GDM1 (cell line): ENCODE results near the gene ALDOA.

Experiments used
- DNase-seq: peaks from one replicate; lab custom pipeline; 2025; lab: John Stamatoyannopoulos, UW

Gene ALDOA

DNA sequence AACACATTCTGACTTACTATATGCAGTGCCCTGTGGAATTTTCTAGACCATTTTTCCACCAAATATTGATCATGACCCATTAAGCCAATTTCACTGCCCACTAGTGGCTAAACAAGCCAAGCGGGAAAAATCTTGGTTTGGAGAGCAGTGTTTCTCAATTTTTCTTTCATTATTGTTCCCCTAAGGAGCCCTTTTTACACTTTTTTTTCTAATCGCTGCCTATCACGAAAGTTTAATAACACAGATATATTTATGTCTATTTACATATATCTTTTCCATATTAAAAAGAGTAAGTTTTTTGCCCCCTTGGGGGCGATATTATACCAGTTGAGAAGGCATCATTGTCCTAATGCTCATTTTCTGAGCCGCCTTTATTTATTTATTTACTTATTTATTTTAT, 23.7 kb upstream of the ALDOA start:
- DNase-seq: no peak

DNA sequence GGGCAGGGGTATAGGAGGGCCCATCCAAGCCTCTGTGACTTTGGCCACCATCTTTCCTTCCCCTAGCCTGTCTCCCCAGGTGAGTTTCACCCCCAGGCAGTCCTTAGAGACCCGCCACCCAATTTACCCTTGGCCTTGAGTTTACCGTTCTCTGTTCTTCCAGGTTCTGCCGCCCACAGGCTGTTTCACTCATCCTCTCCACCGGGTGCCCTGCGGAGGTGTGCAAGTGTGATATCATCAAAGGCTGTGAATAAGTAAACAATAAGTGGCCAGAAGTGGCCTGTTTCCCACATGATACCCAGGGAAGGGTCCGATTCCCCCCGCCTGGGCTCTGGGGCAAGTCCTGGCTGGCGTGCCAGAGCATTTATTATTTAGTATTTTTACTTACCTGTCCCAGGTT, 19.4 kb upstream of the ALDOA start:
- DNase-seq: no peak

DNA sequence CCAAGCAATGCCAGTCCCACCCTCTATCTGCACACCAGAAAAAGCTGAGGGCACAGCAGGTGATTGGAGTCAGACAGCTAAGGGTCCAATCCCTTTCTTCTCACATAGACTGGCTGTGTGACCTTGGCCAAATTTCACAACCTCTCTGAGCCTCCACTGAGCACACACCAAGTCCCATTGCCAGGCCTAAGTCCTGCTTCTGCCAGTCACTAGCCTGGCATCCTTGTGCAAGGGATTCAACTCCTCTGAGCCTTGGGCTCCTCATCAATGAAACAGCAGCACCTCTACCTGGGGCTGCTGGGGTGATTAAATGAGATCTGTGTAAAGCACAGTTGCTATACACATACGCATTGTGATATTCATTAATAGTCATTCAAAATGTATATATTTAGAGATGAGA, 19.0 kb upstream of the ALDOA start:
- DNase-seq: no peak

DNA sequence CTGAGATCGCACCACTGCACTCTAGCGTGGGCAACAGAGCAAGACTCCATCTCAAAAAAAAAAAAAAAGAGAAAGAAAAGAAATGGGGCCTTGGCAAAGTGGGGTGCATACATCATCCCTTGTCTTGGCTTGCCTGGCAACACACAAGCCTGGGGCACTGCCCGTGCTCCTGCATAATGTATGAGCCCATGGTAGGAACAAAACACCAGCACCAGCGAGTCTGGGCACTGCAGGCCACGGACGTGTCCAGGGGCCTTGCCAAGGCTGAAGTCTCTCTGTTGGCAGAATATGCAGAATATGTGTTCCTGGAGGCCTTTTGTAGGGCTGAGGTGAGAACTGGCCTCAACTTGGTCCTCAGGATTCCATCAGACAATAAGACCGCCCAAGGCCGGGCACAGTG, 15.7 kb upstream of the ALDOA start:
- no peak for DNase-seq

DNA sequence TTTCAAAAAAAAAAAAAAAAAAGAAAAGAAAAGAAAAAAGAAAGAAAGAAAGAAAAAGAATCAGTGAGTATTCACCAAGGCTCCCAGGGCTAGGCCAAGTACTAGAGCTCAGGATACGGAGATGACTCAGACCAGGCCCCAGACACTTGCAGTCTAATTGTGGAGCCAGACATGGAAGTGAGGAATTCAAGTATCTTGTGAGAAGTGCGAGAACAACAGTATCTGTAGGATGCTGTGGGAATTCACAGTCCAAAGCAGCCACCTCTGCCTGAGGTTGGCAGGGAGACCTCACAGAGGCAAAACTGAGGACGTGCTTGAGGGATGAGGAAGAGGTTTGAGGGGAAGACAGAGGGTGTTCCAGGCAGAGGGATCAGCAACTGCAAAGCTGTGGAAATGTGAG, 14.0 kb upstream of the ALDOA start:
- no peak for DNase-seq

DNA sequence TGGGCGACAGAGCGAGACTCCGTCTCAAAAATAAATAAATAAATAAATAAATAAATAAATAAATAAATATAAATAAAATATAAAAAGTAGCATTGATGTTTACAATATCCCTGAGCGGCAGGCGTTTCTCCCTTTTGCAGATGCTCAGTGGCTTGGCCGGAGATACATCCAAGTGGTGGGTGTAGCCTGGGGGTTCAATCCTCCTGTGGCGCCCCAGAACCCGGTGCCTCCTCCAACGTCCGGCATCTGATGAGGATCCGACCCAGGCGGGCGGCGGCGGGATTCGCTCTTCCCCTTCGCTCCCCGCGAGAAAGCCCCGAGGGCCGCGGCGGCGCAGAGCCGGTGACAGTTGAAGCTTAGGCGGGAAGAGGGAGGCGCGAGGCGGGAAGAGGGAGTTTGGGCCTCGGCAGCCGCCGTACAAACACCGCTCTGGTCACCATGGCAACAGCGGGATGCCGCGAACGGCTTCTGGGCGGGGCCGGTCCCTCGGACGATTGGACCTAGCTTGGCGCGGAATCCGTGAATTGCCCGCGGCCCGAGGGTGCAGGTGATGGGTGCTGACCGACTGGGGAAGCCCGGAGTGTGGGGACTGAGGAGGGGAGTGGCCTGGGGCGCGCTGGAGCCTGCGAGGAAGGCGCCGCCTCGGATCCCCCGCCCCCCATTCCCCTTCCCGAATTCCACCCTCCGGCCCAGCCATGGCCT, 12.7 kb upstream of the ALDOA start:
- DNase-seq: peak; percentile 86

DNA sequence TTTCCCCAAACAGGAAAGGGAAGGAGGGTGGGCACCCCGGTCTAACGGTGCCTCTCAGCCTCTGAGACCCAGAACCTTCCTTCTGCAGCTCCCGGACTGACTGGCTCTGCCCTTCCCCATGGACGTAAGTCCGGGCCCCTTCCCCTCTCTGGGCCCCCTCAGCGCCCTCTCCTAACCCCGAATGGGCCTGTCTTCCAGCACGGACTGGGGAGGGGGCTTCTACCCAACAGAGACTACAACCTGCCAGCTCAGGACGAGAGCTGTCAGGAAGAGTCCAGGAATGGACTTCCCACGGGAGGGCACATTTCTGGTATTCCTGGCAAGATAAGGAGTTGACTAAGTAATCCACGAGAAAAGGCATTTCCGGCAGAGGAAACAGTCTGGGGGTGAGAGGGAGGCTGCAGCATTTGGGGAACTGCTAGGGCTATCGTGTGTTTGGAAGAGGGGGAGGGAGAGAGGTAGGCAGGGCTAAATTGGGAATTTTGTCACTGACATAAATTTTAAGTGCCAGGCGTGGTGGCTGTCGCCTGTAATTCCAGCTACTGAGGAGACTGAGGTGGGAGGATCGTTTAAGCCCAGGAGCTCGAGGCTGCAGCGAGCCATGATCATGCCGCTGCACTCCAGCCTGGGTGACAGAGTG, 12.1 kb upstream of the ALDOA start:
- DNase-seq: no peak

DNA sequence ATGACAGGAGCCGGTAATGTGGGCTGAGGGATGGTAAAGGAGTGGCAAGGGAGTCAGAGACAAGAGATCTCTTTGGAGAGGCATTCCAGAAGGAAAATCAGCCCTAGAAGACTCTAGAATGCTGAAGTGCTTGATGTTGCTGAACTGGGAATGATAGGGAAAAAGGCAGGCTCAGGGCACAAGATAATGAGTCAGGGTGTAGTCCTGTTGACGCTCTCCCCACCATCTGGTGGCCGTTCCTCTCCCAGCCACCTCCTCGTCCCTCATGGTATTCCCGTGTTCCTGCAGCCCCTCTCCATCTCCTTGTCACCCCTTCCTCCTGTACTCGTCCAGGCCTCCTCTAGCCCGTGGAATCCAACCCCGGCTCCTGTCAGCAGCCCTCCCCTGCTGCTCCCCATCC, 11.1 kb upstream of the ALDOA start:
- no peak for DNase-seq

DNA sequence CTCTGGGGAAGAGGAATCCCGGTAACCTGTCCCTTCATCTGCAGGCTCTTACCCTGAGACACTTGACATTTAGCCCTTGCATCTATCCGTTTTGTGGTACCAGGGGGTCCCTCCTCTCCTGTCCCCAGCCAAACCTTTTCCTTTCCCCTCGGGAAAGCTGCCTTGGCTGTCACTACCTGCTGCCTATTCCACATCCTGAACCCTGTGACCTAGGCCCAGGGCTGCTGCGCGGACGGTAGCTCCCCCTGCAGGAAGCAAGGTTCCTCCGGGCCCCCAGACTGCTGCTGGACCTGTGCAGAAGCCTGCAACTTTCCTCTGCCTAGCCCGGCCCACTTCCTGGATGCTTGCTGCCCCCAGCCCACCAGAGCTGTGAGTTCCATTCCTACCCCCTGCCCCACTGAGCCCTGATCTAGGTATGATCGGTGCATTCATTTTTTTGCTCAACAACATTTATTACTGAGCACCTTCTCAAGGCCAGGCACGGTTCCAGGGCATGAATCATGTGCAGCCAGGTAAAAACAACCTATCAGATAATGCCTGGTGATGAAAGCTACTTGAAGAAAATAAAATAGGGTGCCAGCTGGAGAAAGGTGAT, 10.5 kb upstream of the ALDOA start:
- peak; percentile 28 for DNase-seq

DNA sequence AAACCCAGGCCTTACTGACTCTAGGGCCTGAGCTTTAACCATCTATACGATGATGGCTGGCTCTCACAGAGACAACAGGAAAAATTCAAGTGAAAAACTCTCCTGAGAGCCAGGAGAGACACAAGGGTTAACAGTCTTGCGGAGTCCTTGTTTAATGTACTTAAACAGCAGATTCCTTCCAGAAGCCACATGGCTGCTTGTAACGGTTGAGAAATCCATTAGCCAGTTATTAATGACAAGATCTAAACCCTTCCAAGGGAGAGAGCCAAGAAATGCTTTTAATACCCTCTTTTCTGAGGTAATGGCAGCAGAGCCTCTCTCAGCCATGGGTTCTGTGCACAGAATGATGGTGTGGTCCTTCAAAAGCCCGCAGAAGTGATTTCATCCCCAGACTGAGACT, 5.2 kb upstream of the ALDOA start:
- no peak for DNase-seq

DNA sequence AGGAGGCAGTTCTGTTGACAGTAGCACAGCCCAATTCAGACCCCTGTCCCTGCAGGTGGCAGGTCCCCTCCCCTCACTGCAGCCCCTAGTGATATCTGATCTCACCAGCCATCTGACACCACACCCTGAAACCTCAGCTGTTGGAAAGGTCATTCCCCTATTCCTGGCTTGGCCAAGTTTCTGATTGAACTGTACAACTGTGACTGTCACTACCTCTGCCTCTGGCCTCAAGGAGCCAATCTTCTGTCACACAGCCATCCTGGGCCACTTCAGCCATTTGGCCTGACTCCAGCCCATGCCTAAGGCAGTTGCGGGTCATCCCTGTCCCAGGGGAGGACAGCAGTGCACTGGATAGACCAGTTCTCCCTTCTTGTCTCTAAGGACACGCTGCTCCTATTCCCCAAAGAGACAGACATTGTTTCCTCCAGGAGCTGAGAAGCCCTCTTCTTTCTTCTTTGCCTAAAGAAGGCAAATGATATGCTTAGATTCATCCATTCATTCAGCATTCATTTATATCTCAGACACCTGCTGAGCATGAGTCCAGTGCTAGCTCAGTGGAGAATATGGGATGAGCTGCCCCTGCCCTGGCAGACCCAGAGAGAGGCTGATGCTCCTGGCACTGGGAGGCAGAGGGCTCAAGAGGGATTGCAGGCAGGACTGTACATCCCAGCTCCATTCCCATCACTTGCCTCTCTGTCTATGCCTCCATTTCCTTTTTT, 4.6 kb upstream of the ALDOA start:
- DNase-seq: no peak

DNA sequence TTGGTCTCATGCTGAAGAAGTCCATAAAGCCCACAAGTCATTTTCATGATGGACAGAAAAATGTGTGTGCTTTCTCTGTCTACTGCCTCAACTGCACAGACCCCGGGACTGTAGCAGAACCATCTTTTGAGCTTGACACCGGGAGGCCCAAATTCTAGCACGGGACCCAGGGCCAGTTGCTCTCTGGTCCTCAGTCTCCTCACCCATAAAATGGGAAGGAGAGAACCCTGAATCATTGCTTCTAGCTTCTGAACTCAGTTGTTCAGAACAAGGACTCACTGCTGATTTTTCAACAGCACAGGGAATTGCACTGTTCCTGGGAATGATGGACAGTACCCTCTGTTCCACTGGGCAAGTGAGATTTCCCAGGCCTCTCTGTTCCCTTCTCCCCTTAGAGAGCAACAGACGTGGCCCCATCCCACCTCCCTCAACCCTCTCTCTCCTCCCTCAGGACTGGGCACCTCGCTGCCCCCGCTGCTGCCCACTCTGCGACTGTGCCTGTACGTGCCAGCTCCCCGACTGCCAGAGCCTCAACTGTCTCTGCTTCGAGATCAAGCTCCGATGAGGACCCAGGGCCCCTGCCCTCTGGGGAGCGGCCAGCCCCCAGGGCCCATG, 2.2 kb upstream of the ALDOA start:
- DNase-seq: no peak

DNA sequence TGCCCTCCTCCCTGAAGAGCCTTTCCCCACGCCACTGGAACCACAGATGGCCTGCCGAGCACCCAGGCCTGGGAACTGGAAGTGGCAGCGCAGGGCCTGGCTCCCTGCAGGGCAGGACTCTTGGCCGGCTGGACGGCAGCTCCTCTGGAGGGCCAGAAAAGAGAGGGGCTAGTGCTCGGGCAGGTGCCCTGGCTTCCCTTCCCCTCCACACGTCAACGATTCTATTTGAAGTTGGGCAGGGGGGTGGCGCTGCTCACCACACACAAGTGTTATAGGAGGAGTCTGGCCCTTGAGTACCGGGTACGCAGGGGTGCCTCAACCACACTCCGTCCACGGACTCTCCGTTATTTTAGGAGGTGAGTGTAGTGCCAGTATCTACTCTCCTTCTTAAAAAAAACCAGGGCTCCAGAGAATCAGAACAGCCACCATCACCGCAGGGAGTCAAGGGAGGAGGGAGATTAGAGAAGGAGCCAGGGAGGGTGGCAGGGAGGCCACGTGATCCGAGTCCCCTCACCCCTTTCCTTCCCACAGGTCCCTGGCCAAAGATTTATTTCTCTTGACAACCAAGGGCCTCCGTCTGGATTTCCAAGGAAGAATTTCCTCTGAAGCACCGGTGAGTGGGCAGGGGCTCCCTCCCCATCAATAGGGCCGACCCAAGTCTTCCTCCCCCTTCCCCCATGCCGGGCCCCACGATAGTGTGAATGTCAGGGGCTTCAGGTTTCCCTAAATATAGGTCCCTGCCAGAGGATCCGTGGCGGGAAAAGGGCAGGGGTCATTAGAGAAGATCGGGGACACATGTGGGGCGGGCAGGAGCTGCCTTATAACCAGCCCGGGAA, 1.4 kb upstream of the ALDOA start:
- DNase-seq: peak; percentile 69

DNA sequence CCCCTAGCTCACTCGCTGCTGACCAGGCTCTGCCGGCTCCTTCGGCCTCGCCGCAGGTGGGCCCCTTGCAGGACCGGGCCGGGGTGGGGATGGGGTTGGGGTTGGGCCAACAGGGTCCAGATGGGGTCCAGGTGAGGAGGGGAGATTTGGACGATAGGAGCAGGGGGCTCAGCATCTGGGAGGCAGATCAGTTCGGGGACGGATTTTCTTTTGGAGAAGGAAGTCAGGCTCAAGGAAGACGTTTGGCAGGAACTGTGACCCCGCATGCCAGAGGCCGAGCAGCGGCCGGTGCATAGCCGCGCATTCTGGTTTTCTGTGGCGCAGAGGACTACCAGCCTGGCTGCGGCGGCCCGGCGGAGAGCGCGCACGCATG, 845 bp upstream of the ALDOA start:
- DNase-seq: no peak

DNA sequence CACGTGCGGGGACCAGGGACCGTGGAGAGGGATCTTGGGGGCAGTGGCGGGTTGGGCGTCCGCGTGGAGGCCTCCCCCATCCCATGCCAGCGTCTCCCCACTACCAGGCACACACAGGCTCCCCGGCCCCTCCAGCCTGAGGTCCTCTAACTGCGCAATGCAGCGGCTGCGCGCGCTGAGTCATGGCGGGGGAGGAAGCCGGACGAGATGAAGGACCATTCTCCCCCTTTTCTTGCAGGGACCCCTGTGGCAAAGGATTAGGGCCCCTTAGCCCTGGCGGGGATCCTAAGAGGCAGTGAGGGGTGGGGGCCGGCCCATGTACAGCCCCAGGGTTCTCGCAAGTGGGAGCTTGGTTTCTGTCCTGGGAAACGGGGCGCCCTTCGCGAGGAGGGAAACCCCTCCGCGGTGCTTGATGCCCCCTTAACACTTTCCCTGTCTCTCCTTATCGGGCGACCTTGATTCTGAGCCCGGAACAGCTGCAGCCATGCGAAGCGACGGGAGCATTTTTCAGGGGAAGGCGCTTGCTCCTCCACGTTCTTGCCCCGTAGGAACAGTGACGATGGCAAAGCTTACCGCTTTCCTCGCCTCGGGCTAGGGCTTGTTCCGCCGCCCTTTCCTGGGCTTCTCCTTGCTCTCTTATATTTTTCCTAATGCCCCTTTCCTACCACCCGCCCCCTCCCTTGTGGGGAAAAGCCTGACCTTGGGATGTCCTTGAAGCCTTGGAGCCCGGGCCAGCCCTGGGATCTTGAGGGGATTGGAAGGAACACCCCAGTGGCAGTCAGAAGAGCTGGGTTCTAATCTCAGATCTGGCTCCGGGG, 592 bp downstream of the ALDOA start:
- DNase-seq: no peak

DNA sequence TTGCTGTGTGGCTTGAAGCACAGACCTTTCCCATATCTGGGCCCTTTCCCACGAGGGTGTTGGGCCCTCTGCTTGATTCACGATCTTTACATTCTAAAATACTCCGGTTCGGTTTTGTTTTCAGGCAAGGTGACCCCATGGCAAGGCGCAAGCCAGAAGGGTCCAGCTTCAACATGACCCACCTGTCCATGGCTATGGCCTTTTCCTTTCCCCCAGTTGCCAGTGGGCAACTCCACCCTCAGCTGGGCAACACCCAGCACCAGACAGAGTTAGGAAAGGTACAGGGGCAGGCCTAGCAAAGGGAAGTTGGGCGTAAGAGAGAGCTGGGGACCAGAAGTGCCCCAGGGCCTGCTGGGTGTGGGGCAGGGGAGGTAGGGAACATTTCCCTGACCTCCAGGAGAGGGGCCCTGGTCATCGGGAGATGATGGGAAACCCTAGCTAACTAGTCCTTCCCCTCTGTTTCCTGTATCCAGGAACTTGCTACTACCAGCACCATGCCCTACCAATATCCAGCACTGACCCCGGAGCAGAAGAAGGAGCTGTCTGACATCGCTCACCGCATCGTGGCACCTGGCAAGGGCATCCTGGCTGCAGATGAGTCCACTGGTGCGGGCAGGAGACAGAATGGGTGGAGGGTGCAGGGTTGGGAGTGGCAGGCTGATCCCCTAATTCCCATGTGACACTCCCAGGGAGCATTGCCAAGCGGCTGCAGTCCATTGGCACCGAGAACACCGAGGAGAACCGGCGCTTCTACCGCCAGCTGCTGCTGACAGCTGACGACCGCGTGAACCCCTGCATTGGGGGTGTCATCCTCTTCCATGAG, 1.4 kb downstream of the ALDOA start:
- no peak for DNase-seq

DNA sequence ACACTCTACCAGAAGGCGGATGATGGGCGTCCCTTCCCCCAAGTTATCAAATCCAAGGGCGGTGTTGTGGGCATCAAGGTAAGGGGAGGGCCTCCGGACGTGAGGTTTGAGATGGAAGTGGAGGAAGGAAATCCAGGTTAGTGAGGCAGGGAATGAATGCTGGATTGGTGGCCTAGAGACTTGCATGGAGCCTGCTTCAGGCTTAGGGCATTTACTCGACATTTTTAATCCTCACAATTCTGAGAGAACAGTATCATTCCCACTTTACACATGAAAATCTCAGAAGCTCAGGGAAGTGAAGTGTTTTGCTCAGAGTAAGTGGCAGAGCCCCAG, 2.0 kb downstream of the ALDOA start:
- DNase-seq: no peak

DNA sequence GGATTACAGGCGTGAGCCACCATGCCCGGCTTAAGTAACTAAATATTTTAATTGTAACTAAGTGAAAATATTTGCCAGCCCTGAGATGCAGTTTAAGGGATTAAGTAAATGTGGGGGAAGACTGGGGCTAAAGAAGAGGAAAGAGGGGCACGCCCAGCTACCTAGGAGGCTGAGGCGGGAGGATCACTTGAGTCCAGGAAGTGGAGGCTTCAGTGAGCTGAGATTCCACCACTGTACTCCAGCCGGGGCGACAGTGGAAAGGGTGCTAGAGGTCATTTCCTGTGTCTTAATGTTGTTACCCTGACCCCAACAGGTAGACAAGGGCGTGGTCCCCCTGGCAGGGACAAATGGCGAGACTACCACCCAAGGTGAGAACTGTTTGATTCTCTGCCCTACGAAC, 2.8 kb downstream of the ALDOA start:
- DNase-seq: no peak

DNA sequence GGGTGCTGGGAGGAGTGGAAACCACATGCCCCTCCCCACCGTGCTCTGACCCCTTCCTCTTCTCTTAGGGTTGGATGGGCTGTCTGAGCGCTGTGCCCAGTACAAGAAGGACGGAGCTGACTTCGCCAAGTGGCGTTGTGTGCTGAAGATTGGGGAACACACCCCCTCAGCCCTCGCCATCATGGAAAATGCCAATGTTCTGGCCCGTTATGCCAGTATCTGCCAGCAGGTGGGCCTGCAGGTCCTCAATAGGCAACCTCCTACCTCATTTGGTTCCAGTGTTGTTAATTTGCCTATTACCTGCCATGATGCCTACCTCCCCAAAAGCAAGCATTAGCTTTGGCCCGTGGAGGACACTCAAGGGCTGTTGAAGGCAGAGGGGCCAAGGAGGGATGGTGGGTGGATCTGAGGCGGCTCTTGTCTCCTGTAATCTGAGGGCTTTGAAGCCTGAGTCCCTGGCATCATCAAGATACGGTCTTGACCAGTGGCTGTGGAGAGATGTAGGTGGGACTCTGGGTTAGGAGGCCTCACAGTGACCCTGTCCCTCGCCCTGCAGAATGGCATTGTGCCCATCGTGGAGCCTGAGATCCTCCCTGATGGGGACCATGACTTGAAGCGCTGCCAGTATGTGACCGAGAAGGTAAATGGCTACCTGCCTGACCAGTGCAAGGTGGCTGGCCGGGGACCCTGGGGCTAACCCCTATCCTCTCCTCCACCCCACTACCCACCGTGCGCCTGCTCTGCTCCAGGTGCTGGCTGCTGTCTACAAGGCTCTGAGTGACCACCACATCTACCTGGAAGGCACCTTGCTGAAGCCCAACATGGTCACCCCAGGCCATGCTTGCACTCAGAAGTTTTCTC, 3.4 kb downstream of the ALDOA start:
- no peak for DNase-seq
